K562 (cell line): ENCODE measurements around the gene E2F3. TPM values are rescaled to one million over a fixed set of nuclear protein-coding genes. Genes with fewer than 3 reads are reported as not detected.

Source experiments
- FOXM1 ChIP-seq, 2 experiments: fragments of 450-650 bp in 1 of 2; sonication (generic) in 1 of 2; formaldehyde crosslinking in 1 of 2; IDR thresholded peaks; 2 replicates each; pipeline versions ENCODE4 v1.6.1 to v1.9.0; 2017 to 2022; ENCODE audit warnings: low read depth in 2 of 2, mild to moderate bottlenecking in 2 of 2, missing genetic modification reagents in 1 of 2, moderate library complexity in 1 of 2
- GATAD2B ChIP-seq: fragments of 450-650 bp; IDR thresholded peaks from 2 replicates; pipeline ENCODE4 v1.6.1; 2017; ENCODE audit warnings: mild to moderate bottlenecking, borderline replicate concordance
- IRF1 ChIP-seq: sonication (generic); formaldehyde crosslinking; IDR thresholded peaks from 2 replicates; pipeline ENCODE4 v1.8.0; 2022; ENCODE audit warnings: missing genetic modification reagents, mild to moderate bottlenecking, borderline replicate concordance
- MGA ChIP-seq: fragments of 450-650 bp; IDR thresholded peaks from 2 replicates; pipeline ENCODE4 v1.6.1; 2016; ENCODE audit warnings: mild to moderate bottlenecking, moderate library complexity
- NRF1 ChIP-seq, 2 experiments: fragments of 450-650 bp; IDR thresholded peaks in 1 of 2; conservative IDR thresholded peaks in 1 of 2; 2 replicates each; pipeline ENCODE4 v1.6.1; 2014; ENCODE audit warnings: mild to moderate bottlenecking in 2 of 2
- SMARCA4 ChIP-seq: fragments of 450-650 bp; IDR thresholded peaks from 2 replicates; pipeline ENCODE4 v1.6.1; 2016
- ZBTB8A ChIP-seq: fragments of 450-650 bp; IDR thresholded peaks from 2 replicates; pipeline ENCODE4 v1.6.1; 2018; ENCODE audit warnings: mild to moderate bottlenecking, moderate library complexity; ENCODE audit not compliant: partially characterized antibody
- ZC3H8 ChIP-seq: fragments of 450-650 bp; IDR thresholded peaks from 2 replicates; pipeline ENCODE4 v1.6.1; 2017
- ZKSCAN1 ChIP-seq: fragments of 150-350 bp; IDR thresholded peaks from 2 replicates; pipeline ENCODE4 v1.6.1; 2016; ENCODE audit warnings: low read depth, low read length
- ZNF592 ChIP-seq: fragments of 450-650 bp; IDR thresholded peaks from 2 replicates; pipeline ENCODE4 v1.6.1; 2017; ENCODE audit warnings: antibody characterized with exemption, mild to moderate bottlenecking
- ZNF695 ChIP-seq: fragments of 450-650 bp; formaldehyde crosslinking; IDR thresholded peaks from 2 replicates; pipeline ENCODE4 v1.4.0; 2020; ENCODE audit warnings: mild to moderate bottlenecking, moderate library complexity
- polyA plus RNA-seq, 8 experiments: library from polyadenylated mRNA; depleted of rRNA in 4 of 8; stranded (reverse) in 5 of 8; unstranded in 3 of 8; fragments of >200 nt; fragmentation: Nextera tagmentation in 2 of 8; fragmentation: Illumina TruSeq in 1 of 8; extraction: Ambion mirVana in 2 of 8; extraction: Trizol in 1 of 8; gene quantifications; 2 replicates each; pipeline versions ENCODE4 v1.2.1 to v1.2.3, GENCODE V29; 2011 to 2014; ENCODE audit warnings: inconsistent platforms in 1 of 8, missing spikeins in 1 of 8
- total RNA-seq, 7 experiments: library from RNA; depleted of rRNA in 6 of 7; stranded (reverse); fragments of >200 nt in 6 of 7; fragmentation: Illumina TruSeq in 2 of 7; extraction: Trizol in 2 of 7; gene quantifications; 2 replicates each; pipeline versions ENCODE4 v1.2.1 to v1.2.3, GENCODE V29; 2011 to 2021; ENCODE audit warnings: low replicate concordance in 1 of 7

Gene E2F3
- total and polyA plus RNA-seq, 9 of the 15 experiments (the other 6 are each of a cell fraction or from before 2014, with no cell fraction given), result 11.1 to 44.7 (median 27.2) TPM

- TF ChIP-seq MGA, result peak; percentile 8; the same call in 1 of the 2 replicates
- no peak for TF ChIP-seq GATAD2B
- peak; percentile 59; the same call in 1 of the 2 replicates for TF ChIP-seq ZNF592
- TF ChIP-seq ZNF695 (CRISPR knock-in tag), result no peak
- TF ChIP-seq FOXM1 (IDR thresholded peaks at IDR 0.05; ENCODE audit: low read depth), result 0 out of 2 replicates have a peak, but pooled peaks have one; percentile 4
- no peak for TF ChIP-seq FOXM1 (CRISPR knock-in tag; IDR thresholded peaks at IDR 0.05; ENCODE audit: low read depth)
- no peak for TF ChIP-seq ZC3H8
- no peak for TF ChIP-seq NRF1 (conservative IDR thresholded peaks at IDR 0.05 in 1 of 2, IDR thresholded peaks at IDR 0.05 in 1 of 2)
- peak; percentile 26 for TF ChIP-seq ZBTB8A
- no peak for TF ChIP-seq ZKSCAN1
- TF ChIP-seq SMARCA4, result peak; percentile 7; the same call in 1 of the 2 replicates
- no peak for TF ChIP-seq IRF1 (CRISPR knock-in tag)
Measured at GRCh38 chr6:20533746-20534294, 132.1 kb downstream of the E2F3 start (continued).
